GM23338 (cell line): ENCODE data around the gene ATP1A3. TPM values are rescaled to one million over a fixed set of nuclear protein-coding genes. Genes with fewer than 3 reads are reported as not detected.

ENCODE experiments used
- ATAC-seq: fragments of 200-7000 bp; cut with Tn5 transposase; 3 replicates; pipeline ENCODE4 v1.9.1; 2020
- DNase-seq: peaks from one replicate; pipeline ENCODE4 v3.0.0-alpha.2; 2015; ENCODE audit warnings: low spot score
- H2AFZ ChIP-seq: fragments of 200-600 bp; sonication (generic); 2 replicates; pipeline ENCODE4 v1.8.0; 2016; ENCODE audit warnings: antibody characterized with exemption, mild to moderate bottlenecking, moderate library complexity
- H3F3A ChIP-seq: fragments of 200-600 bp; sonication (generic); replicated peaks from 2 replicates; pipeline ENCODE4 v1.8.0; 2017; ENCODE audit warnings: antibody characterized with exemption, mixed run types, low read depth
- H3K27ac ChIP-seq: fragments of 200-600 bp; sonication (generic); 2 replicates; pipeline ENCODE4 v1.6.1; 2016; ENCODE audit warnings: low read depth
- H3K27me3 ChIP-seq: fragments of 200-600 bp; sonication (generic); 2 replicates; pipeline ENCODE4 v1.8.0; 2016; ENCODE audit warnings: mild to moderate bottlenecking, mixed run types, moderate library complexity; ENCODE audit not compliant: insufficient read depth
- H3K36me3 ChIP-seq: fragments of 200-600 bp; sonication (generic); 2 replicates; pipeline ENCODE4 v1.8.0; 2016; ENCODE audit warnings: mild to moderate bottlenecking; ENCODE audit not compliant: insufficient read depth
- H3K4me1 ChIP-seq: fragments of 200-600 bp; sonication (generic); 2 replicates; pipeline ENCODE4 v1.8.0; 2016; ENCODE audit warnings: mild to moderate bottlenecking, moderate library complexity; ENCODE audit not compliant: insufficient read depth
- H3K4me2 ChIP-seq: fragments of 200-600 bp; sonication (generic); 2 replicates; pipeline ENCODE4 v1.7.1; 2017; ENCODE audit warnings: mixed run types
- H3K4me3 ChIP-seq: fragments of 200-600 bp; sonication (generic); 2 replicates; pipeline ENCODE4 v1.6.1; 2016; ENCODE audit warnings: mixed run types
- H3K79me2 ChIP-seq: fragments of 200-600 bp; sonication (generic); replicated peaks from 2 replicates; pipeline ENCODE4 v1.8.0; 2017; ENCODE audit warnings: mild to moderate bottlenecking; ENCODE audit not compliant: insufficient read depth
- H3K9me2 ChIP-seq: fragments of 200-600 bp; sonication (generic); 2 replicates; pipeline ENCODE4 v1.8.0; 2017; ENCODE audit not compliant: insufficient read depth
- H4K20me1 ChIP-seq: fragments of 200-600 bp; sonication (generic); replicated peaks from 2 replicates; pipeline ENCODE4 v1.8.0; 2017; ENCODE audit warnings: mild to moderate bottlenecking; ENCODE audit not compliant: insufficient read depth
- H3K27ac Mint-ChIP-seq: 2 replicates; pipeline ENCODE4 v1.8.0; 2020; ENCODE audit warnings: inconsistent platforms, mild to moderate bottlenecking, moderate library complexity, mixed read lengths
- H3K27me3 Mint-ChIP-seq: 3 replicates; pipeline ENCODE4 v1.8.0; 2022; ENCODE audit warnings: low read depth, mild to moderate bottlenecking, moderate library complexity, mixed read lengths, inconsistent platforms; ENCODE audit not compliant: insufficient read depth, poor library complexity
- H3K36me3 Mint-ChIP-seq: 3 replicates; pipeline ENCODE4 v1.8.0; 2021; ENCODE audit warnings: low read depth, mild to moderate bottlenecking, inconsistent platforms, moderate library complexity, mixed read lengths
- H3K4me1 Mint-ChIP-seq: 3 replicates; pipeline ENCODE4 v1.8.0; 2020; ENCODE audit warnings: mild to moderate bottlenecking, inconsistent platforms, mixed read lengths
- H3K4me3 Mint-ChIP-seq: 3 replicates; pipeline ENCODE4 v1.8.0; 2021; ENCODE audit warnings: moderate library complexity, mild to moderate bottlenecking, inconsistent platforms, mixed read lengths
- H3K9me3 Mint-ChIP-seq: 3 replicates; pipeline ENCODE4 v1.8.0; 2020; ENCODE audit warnings: moderate library complexity, mild to moderate bottlenecking, inconsistent platforms, mixed read lengths
- CREB1 ChIP-seq: fragments of 250-450 bp; sonication (Bioruptor Pico); IDR thresholded peaks from 2 replicates; pipeline ENCODE4 v1.5.0; 2020; ENCODE audit warnings: low read depth, mild to moderate bottlenecking, moderate library complexity
- CTCF ChIP-seq, 2 experiments: fragments of 200-600 bp in 1 of 2; sonication (generic) in 1 of 2; conservative IDR thresholded peaks; 2 replicates each; pipeline versions ENCODE4 v1.5.1 to v1.6.1; 2016 to 2017; ENCODE audit warnings: antibody characterized with exemption in 2 of 2, low read depth in 2 of 2, mild to moderate bottlenecking in 2 of 2, moderate library complexity in 1 of 2
- EZH2 ChIP-seq: fragments of 200-600 bp; sonication (generic); IDR thresholded peaks from one replicate; pipeline ENCODE4 v1.8.0; 2017; ENCODE audit warnings: antibody characterized with exemption, mild to moderate bottlenecking, low read depth; ENCODE audit not compliant: unreplicated experiment
- STAT1 ChIP-seq: IDR thresholded peaks from one replicate; pipeline ENCODE4 v1.6.1; 2016; ENCODE audit warnings: antibody characterized with exemption; ENCODE audit not compliant: unreplicated experiment
- ZNF114 ChIP-seq: fragments of 250-450 bp; sonication (Bioruptor Pico); IDR thresholded peaks from 2 replicates; pipeline ENCODE4 v1.5.0; 2020; ENCODE audit warnings: mild to moderate bottlenecking, moderate library complexity
- ZNF331 ChIP-seq: fragments of 250-450 bp; sonication (Bioruptor Pico); IDR thresholded peaks from 2 replicates; pipeline ENCODE4 v1.5.0; 2020; ENCODE audit warnings: low read depth, mild to moderate bottlenecking, moderate library complexity
- polyA plus RNA-seq: library from polyadenylated mRNA; unstranded; fragments of >200 nt; fragmentation: Nextera tagmentation; extraction: Ambion mirVana; gene quantifications from 2 replicates; pipeline ENCODE4 v1.2.1, GENCODE V29; 2016
- total RNA-seq: library from RNA; depleted of rRNA; stranded (reverse); fragments of >200 nt; shearing (Covaris generic); gene quantifications from 2 replicates; pipeline ENCODE4 v1.2.3, GENCODE V29; 2014

ATP1A3 gene
- total and polyA plus RNA-seq, 2 experiments from 2014 or later: 11.5 to 37.3 TPM

GRCh38 chr19:42022616-42023015, 28.6 kb upstream of the ATP1A3 start:
- Mint-ChIP-seq H3K4me1 (peaks cover 4% of the 10 kb centered on the region; the same call in 1 of the 3 replicates), H3K36me3 (peaks cover 45% of the 10 kb centered on the region)
- no peak overlapping the region for H3K4me2 ChIP-seq

GRCh38 chr19:42021185-42021584, 27.2 kb upstream of the ATP1A3 start:
- Histone ChIP-seq H3K4me3 (no peak overlapping the region), H4K20me1 (no peaks in the 10 kb centered on the region; the same call in none of the 2 replicates), H3K4me2 (no peak overlapping the region), H3K9me2 (no peaks in the 10 kb centered on the region), H3K36me3 (no peaks in the 10 kb centered on the region), H2AFZ (no peak overlapping the region), H3K79me2 (no peaks in the 10 kb centered on the region), H3K27ac (no peak overlapping the region), H3F3A (no peaks in the 10 kb centered on the region), H3K4me1 (no peaks in the 10 kb centered on the region), H3K27me3 (no peaks in the 10 kb centered on the region)
- Mint-ChIP-seq H3K27ac (no peak overlapping the region), H3K36me3 (peaks cover 52% of the 10 kb centered on the region), H3K27me3 (no peaks in the 10 kb centered on the region), H3K4me3 (no peak overlapping the region; the same call in 2 of the 3 replicates), H3K4me1 (peaks cover 4% of the 10 kb centered on the region; the same call in 1 of the 3 replicates), H3K9me3 (no peaks in the 10 kb centered on the region)
- DNase-seq: no peak
- TF ChIP-seq CREB1 (CRISPR knock-in tag) (no peak), STAT1 (no peak), EZH2 (no peak), CTCF (conservative IDR thresholded peaks at IDR 0.05; ENCODE audit: low read depth in 2 of 2) (no peak)
- no peak for ATAC-seq

More at GRCh38 chr19:42022616-42023015, 28.6 kb upstream of the ATP1A3 start:
- H3K9me2 ChIP-seq: no peaks in the 10 kb centered on the region
- no peak overlapping the region for H3K27ac ChIP-seq
- H3K4me3 Mint-ChIP-seq: no peak overlapping the region
- H3K79me2 ChIP-seq: no peaks in the 10 kb centered on the region
- H3K27me3 ChIP-seq: no peaks in the 10 kb centered on the region
- no peaks in the 10 kb centered on the region for H3F3A ChIP-seq
- H3K4me3 ChIP-seq: no peak overlapping the region
- H2AFZ ChIP-seq: no peak overlapping the region
- no peaks in the 10 kb centered on the region for H3K9me3 Mint-ChIP-seq
- H3K4me1 ChIP-seq: no peaks in the 10 kb centered on the region
- H3K27me3 Mint-ChIP-seq: no peaks in the 10 kb centered on the region
- H4K20me1 ChIP-seq: no peaks in the 10 kb centered on the region; the same call in none of the 2 replicates
- DNase-seq (no peak), ATAC-seq (no peak)
- H3K27ac Mint-ChIP-seq: no peak overlapping the region; the same call in 1 of the 2 replicates
- TF ChIP-seq ZNF114: no peak
- no peak for TF ChIP-seq ZNF331 (CRISPR knock-in tag)
- no peak for TF ChIP-seq CTCF (conservative IDR thresholded peaks at IDR 0.05; ENCODE audit: low read depth in 2 of 2)
- H3K36me3 ChIP-seq: no peaks in the 10 kb centered on the region
